Fibroblast of lung (primary cell): ENCODE results near the gene ASB18. TPM values are rescaled to one million over a fixed set of nuclear protein-coding genes. Genes with fewer than 3 reads are reported as not detected.

Experiments
- DNase-seq, 2 donors: peaks; one replicate each; pipeline versions ENCODE4 v3.0.0 to v3.0.0-alpha.2; 2010; ENCODE audit warnings: low read depth in 2 of 2
- H2AFZ ChIP-seq: 2 replicates; pipeline ENCODE4 v1.5.1; 2012; ENCODE audit warnings: low read length, control low read depth, inconsistent platforms
- H3K27ac ChIP-seq: 2 replicates; pipeline ENCODE4 v1.5.1; 2011; ENCODE audit warnings: low read length, control low read depth; ENCODE audit not compliant: insufficient read depth
- H3K27me3 ChIP-seq: 2 replicates; pipeline ENCODE4 v1.5.1; 2011; ENCODE audit warnings: mild to moderate bottlenecking, low read length; ENCODE audit not compliant: control insufficient read depth, insufficient read depth
- H3K36me3 ChIP-seq: 2 replicates; pipeline ENCODE4 v1.5.1; 2011; ENCODE audit warnings: low read length; ENCODE audit not compliant: control insufficient read depth, insufficient read depth
- H3K4me1 ChIP-seq: 2 replicates; pipeline ENCODE4 v1.5.1; 2011; ENCODE audit warnings: low read length; ENCODE audit not compliant: control insufficient read depth, insufficient read depth; ENCODE audit errors: extremely low read depth
- H3K4me2 ChIP-seq: 2 replicates; pipeline ENCODE4 v1.5.1; 2011; ENCODE audit warnings: low read length, control low read depth; ENCODE audit not compliant: insufficient read depth; ENCODE audit errors: extremely low read depth
- H3K4me3 ChIP-seq, 4 experiments: fragments of 200-600 bp in 1 of 4; sonication (generic) in 1 of 4; replicated peaks in 1 of 4; 2 replicates each; pipeline ENCODE4 v1.5.1; 2011 to 2016; ENCODE audit warnings: low read length in 4 of 4, low read depth in 3 of 4, mild to moderate bottlenecking in 3 of 4, control low read depth in 2 of 4, inconsistent platforms in 1 of 4, mixed read lengths in 1 of 4; ENCODE audit not compliant: insufficient read depth in 1 of 4; ENCODE audit errors: control extremely low read depth in 1 of 4
- H3K79me2 ChIP-seq: 2 replicates; pipeline ENCODE4 v1.5.1; 2012; ENCODE audit warnings: mild to moderate bottlenecking, low read length, inconsistent platforms; ENCODE audit not compliant: control insufficient read depth, insufficient read depth
- H3K9ac ChIP-seq: 2 replicates; pipeline ENCODE4 v1.5.1; 2011; ENCODE audit warnings: mild to moderate bottlenecking, low read length, control low read depth; ENCODE audit not compliant: insufficient read depth
- H3K9me3 ChIP-seq: 2 replicates; pipeline ENCODE4 v1.5.1; 2012; ENCODE audit warnings: low read depth, low read length; ENCODE audit not compliant: control insufficient read depth, insufficient read depth
- H4K20me1 ChIP-seq: 2 replicates; pipeline ENCODE4 v1.5.1; 2011; ENCODE audit warnings: low read length; ENCODE audit not compliant: control insufficient read depth, insufficient read depth; ENCODE audit errors: extremely low read depth
- EZH2 ChIP-seq: IDR thresholded peaks from 2 replicates; pipeline ENCODE4 v1.5.1; 2012; ENCODE audit warnings: low read length, control low read depth, mild to moderate bottlenecking; ENCODE audit errors: missing control alignments
- polyA plus RNA-seq, 2 donors: library from polyadenylated mRNA; depleted of rRNA in 1 of 2; stranded (reverse) in 1 of 2; unstranded in 1 of 2; fragments of >200 nt; gene quantifications; 2 replicates each; pipeline ENCODE4 v1.2.1, GENCODE V29; 2011 to 2012; ENCODE audit warnings: missing spikeins in 1 of 2
- total RNA-seq: library from RNA; depleted of rRNA; stranded (reverse); fragments of >200 nt; gene quantifications from 2 replicates; pipeline ENCODE4 v1.2.1, GENCODE V29; 2014
- TF ChIP-seq, protein P1 (sequence below), 2 donors: IDR thresholded peaks in 1 of 2; conservative IDR thresholded peaks in 1 of 2; 1 replicate in 1 of 2; 2 replicates in 1 of 2; pipeline ENCODE4 v1.5.1; 2011 to 2012; ENCODE audit warnings: low read length in 2 of 2, control low read depth in 1 of 2, inconsistent platforms in 1 of 2, low read depth in 1 of 2, mild to moderate bottlenecking in 1 of 2

ASB18 gene
- total and polyA plus RNA-seq, 2 donors (not counting 1 experiment from before 2014, with no cell fraction given) = not detected

DNA sequence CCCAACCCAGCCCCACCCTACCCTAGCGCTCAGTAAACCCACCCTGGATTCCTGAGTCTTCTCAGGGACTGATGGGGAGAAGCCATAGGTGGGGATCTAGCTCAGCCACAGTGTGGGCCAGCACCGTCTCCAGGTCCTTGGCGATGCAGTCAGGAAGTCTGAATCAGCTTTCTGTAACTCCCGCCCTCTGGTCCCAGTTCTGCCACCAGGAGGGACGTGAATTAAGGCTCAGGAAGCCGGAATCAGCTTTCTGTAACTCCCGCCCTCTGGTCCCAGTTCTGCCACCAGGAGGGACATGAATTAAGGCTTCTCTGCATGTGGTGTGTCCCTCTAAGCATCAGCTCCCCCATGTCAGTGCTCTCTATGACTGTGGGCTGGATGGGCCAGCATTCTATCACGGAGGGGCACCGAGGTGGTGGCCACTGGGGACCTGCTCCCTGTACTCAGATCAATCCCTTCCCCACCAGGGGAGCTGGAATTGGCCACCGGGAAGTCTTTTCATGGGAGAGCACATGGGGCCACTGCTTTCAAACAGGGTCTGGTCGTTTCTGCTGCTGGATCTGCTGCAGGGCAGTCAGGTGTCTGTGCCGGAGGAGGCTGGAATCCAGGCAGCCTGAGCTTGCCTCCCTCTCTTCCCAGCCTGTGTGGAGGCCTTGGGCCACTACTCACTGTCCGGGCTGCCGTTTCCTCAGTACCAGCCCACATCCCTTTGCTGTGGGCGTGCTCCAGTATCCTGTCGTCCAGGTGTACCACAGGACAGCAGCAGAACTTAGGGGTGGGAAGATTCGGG lies 24.7 kb downstream of the ASB18 start:
- no peak overlapping the region for H3K4me2 ChIP-seq
- no peak overlapping the region for H3K27ac ChIP-seq

DNA sequence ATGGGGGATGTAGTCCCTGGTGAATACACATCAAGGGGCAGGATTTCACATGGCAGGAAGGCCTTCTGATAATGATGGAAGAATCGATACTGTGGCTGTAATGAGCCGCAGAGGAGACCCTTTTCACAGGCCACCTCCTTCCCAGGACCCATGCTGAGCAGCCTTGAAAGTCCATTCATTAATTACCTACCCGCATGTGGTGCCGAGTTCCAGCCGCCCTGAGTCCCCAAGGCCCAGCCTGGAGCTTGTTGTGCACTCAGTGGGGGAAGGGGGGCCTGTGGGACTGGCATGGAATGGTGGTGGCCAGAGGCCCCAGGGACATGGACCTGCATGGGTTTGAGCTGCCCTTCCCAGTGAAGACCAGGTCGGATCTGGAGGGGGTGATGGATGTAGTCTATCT lies 25.5 kb downstream of the ASB18 start:
- Histone ChIP-seq H4K20me1 (no peaks in the 10 kb centered on the region), H3K4me3 (no peak overlapping the region), H3K36me3 (no peaks in the 10 kb centered on the region), H2AFZ (no peak overlapping the region), H3K4me2 (no peak overlapping the region), H3K9ac (no peak overlapping the region), H3K4me1 (no peaks in the 10 kb centered on the region), H3K27me3 (peaks cover 14% of the 10 kb centered on the region), H3K9me3 (no peaks in the 10 kb centered on the region), H3K79me2 (no peaks in the 10 kb centered on the region), H3K27ac (no peak overlapping the region)
- TF ChIP-seq, protein P1, sequence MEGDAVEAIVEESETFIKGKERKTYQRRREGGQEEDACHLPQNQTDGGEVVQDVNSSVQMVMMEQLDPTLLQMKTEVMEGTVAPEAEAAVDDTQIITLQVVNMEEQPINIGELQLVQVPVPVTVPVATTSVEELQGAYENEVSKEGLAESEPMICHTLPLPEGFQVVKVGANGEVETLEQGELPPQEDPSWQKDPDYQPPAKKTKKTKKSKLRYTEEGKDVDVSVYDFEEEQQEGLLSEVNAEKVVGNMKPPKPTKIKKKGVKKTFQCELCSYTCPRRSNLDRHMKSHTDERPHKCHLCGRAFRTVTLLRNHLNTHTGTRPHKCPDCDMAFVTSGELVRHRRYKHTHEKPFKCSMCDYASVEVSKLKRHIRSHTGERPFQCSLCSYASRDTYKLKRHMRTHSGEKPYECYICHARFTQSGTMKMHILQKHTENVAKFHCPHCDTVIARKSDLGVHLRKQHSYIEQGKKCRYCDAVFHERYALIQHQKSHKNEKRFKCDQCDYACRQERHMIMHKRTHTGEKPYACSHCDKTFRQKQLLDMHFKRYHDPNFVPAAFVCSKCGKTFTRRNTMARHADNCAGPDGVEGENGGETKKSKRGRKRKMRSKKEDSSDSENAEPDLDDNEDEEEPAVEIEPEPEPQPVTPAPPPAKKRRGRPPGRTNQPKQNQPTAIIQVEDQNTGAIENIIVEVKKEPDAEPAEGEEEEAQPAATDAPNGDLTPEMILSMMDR (conservative IDR thresholded peaks at IDR 0.05 in 1 of 2, IDR thresholded peaks at IDR 0.05 in 1 of 2; ENCODE audit: low read depth in 1 of 2, low read length in 2 of 2) = no peak
- TF ChIP-seq EZH2 = no peak
- no peak for DNase-seq

More for the DNA sequence above, 24.7 kb downstream of the ASB18 start:
- Histone ChIP-seq H3K4me1 (no peaks in the 10 kb centered on the region), H3K79me2 (no peaks in the 10 kb centered on the region), H3K36me3 (no peaks in the 10 kb centered on the region), H3K9me3 (no peaks in the 10 kb centered on the region), H3K4me3 (no peak overlapping the region), H3K27me3 (peaks cover 14% of the 10 kb centered on the region), H3K9ac (no peak overlapping the region), H2AFZ (no peak overlapping the region), H4K20me1 (no peaks in the 10 kb centered on the region)
- no peak for DNase-seq
- TF ChIP-seq EZH2 = no peak
- TF ChIP-seq, protein P1 (conservative IDR thresholded peaks at IDR 0.05 in 1 of 2, IDR thresholded peaks at IDR 0.05 in 1 of 2; ENCODE audit: low read depth in 1 of 2, low read length in 2 of 2) = no peak

DNA sequence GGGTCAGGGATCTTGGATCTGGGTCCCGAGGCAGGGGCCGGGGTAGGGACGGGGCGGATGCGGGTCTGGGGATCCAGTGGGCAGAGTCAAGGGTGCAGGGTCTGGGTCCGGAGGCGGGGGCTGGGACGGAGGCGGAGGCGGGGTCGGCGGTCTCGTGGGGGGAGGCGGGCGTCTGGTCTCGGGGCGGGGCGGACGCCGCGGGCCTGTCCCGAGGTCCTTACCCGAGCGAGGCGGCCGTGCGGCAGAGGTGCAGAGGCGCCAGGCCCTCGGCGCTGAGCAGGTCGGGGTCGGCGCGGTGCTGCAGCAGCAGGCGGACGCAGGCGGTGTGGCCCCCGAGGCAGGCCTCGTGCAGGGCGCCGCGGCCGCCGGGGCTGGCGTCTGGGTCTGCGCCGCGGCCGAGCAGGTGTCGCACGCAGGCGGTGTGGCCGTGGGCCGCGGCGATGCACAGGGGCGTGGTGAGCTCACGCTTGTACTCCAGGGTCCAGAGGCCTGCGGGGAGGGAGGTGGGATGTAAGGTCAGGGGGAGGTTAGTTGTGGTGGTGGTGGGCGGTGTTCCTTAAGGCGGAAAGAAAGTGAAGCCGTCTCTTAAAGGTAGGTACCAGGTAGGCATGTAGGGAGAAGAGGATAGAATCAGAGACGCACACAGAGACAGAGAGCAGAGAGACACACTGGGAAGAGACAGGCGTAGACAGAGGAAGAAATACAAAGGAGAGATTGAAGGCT lies 26.6 kb downstream of the ASB18 start:
- DNase-seq = no peak
- TF ChIP-seq, protein P1 (conservative IDR thresholded peaks at IDR 0.05 in 1 of 2, IDR thresholded peaks at IDR 0.05 in 1 of 2; ENCODE audit: low read depth in 1 of 2, low read length in 2 of 2) = no peak
- TF ChIP-seq EZH2 = no peak
- Histone ChIP-seq H3K27ac (no peak overlapping the region), H4K20me1 (no peaks in the 10 kb centered on the region), H3K27me3 (peaks cover 14% of the 10 kb centered on the region), H3K79me2 (no peaks in the 10 kb centered on the region), H3K4me1 (no peaks in the 10 kb centered on the region), H3K4me2 (no peak overlapping the region), H2AFZ (no peak overlapping the region), H3K9ac (no peak overlapping the region), H3K36me3 (no peaks in the 10 kb centered on the region), H3K9me3 (no peaks in the 10 kb centered on the region), H3K4me3 (no peak overlapping the region)
